ENCODE data around the gene KIF3C. TPM values are rescaled to one million over a fixed set of nuclear protein-coding genes. Genes with fewer than 3 reads are reported as not detected.

Gene KIF3C
- total RNA-seq, 1 experiment from 2014 or later = 41.4 TPM

DNA sequence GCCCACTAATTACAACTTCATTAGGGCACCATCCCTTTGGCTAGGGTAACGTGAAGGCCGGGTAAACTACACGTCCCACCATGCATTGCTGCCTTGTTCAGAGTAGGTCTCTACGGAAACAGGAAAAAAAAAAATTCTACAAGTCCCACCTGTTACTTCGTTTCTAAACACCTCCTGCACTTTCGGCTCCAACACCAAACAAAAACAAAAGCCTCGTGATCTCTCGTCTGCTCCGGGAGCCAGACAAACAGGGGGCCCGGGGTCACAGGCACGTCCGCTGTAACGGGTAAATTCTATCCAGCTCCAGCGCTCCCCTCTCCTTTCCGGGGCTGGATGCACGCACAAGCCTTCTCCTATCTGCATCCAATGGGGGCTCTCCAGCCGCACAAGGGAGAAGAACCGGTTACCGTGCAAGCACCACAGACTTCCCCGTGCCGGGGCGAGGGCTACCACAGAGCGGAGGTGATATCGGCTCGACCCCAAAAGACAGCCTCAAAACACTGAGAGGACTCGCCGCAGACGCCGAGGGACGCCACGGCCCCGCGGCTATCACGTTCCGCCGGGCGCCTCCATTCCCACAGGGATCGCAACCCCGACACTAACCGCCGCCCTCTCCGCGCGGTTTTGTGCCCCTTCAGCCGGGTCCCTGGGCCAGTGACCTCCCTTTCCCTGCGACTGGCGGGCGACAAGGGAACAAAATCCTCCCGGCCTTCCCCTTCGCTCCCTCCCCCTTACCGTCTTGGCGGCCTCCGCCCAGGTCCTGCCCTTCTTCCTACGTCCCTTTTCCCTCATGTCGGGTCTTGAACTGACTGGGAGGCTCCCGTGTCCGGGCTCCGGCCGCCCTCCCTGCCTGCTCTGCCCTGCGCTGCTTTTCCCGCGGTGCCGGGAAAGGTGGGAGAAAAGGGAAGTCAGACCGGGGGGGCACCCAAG, 104.6 kb downstream of the KIF3C start:
- H3K18ac ChIP-seq (ENCODE audit: insufficient read length, low read depth, low read length) = peak overlapping the region; percentile 56
- Mint-ChIP-seq H3K4me3 (peak overlapping the region; percentile 95 to 98), H3K9me3 (no peaks in the 10 kb centered on the region), H3K36me3 (ENCODE audit: insufficient read depth in 1 of 3, low read depth in 3 of 3) (peaks cover 0 to 7% (median 0%) of the 10 kb centered on the region in 3 experiments; a peak in 4 of 7 replicates), H3K27ac (peak overlapping the region; percentile 96 to 99 (median 98)), H3K27me3 (ENCODE audit: low read depth) (peaks cover 21% of the 10 kb centered on the region), H3K4me1 (peaks cover 13 to 20% of the 10 kb centered on the region in 2 experiments)
- H2BK5ac ChIP-seq (ENCODE audit: insufficient read length, low read length) = no peak overlapping the region
- no peak overlapping the region for H2AK5ac ChIP-seq (ENCODE audit: insufficient read length, low read length)
- H2BK15ac ChIP-seq (ENCODE audit: low read depth, low read length) = peak overlapping the region; percentile 0; the same call in 1 of the 2 replicates
- H2BK120ac ChIP-seq (ENCODE audit: low read depth, low read length, poor library complexity, severe bottlenecking) = no peak overlapping the region
- no peaks in the 10 kb centered on the region for H3K4me1 ChIP-seq (ENCODE audit: insufficient read depth, low read length)
- peak overlapping the region; percentile 83 for H3K9ac ChIP-seq (ENCODE audit: extremely low read depth, insufficient read length, low read length)
- DNase-seq = peak; percentile 49
- no peak overlapping the region for H4K91ac ChIP-seq (ENCODE audit: insufficient read length, low read depth, low read length)
- no peaks in the 10 kb centered on the region for H4K20me1 ChIP-seq (ENCODE audit: control insufficient read depth, insufficient read depth, insufficient read length)
- H3T11ph ChIP-seq (ENCODE audit: low read length) = no peak overlapping the region
- H2AFZ ChIP-seq (ENCODE audit: low read length) = no peak overlapping the region
- H3K23ac ChIP-seq (ENCODE audit: insufficient read length, low read depth, low read length) = no peak overlapping the region
- no peaks in the 10 kb centered on the region for H3K23me2 ChIP-seq (ENCODE audit: insufficient read length, low read depth, low read length, poor library complexity, severe bottlenecking)
- no peak overlapping the region for H3K27ac ChIP-seq (ENCODE audit: insufficient read length, low read depth, low read length)
- TF ChIP-seq, protein P1, sequence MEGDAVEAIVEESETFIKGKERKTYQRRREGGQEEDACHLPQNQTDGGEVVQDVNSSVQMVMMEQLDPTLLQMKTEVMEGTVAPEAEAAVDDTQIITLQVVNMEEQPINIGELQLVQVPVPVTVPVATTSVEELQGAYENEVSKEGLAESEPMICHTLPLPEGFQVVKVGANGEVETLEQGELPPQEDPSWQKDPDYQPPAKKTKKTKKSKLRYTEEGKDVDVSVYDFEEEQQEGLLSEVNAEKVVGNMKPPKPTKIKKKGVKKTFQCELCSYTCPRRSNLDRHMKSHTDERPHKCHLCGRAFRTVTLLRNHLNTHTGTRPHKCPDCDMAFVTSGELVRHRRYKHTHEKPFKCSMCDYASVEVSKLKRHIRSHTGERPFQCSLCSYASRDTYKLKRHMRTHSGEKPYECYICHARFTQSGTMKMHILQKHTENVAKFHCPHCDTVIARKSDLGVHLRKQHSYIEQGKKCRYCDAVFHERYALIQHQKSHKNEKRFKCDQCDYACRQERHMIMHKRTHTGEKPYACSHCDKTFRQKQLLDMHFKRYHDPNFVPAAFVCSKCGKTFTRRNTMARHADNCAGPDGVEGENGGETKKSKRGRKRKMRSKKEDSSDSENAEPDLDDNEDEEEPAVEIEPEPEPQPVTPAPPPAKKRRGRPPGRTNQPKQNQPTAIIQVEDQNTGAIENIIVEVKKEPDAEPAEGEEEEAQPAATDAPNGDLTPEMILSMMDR (conservative IDR thresholded peaks at IDR 0.05) = no peak
- H3K56ac ChIP-seq (ENCODE audit: insufficient read length, low read depth, low read length) = no peak overlapping the region
- peak overlapping the region; percentile 59 for H3K4me2 ChIP-seq (ENCODE audit: insufficient read depth, insufficient read length, low read length)
- no peak overlapping the region for H2BK12ac ChIP-seq (ENCODE audit: insufficient read length, low read depth, low read length)
- H3K4ac ChIP-seq (ENCODE audit: low read depth, low read length) = no peak overlapping the region
- no peak overlapping the region for H2BK20ac ChIP-seq (ENCODE audit: low read depth, low read length, poor library complexity, severe bottlenecking)
- no peaks in the 10 kb centered on the region for H3K9me3 ChIP-seq (ENCODE audit: control insufficient read depth, low read depth, low read length)
- H4K5ac ChIP-seq (ENCODE audit: insufficient read length, low read depth, low read length) = no peak overlapping the region
- no CpG with 5 or more reads among the region's 64 CpGs for WGBS (ENCODE audit: extremely low coverage, insufficient read length, low lambda C conversion rate)
- peaks cover 4% of the 10 kb centered on the region for H3K79me1 ChIP-seq (ENCODE audit: insufficient read depth, low read depth, low read length, poor library complexity, severe bottlenecking)
- H4K8ac ChIP-seq (replicated peaks; ENCODE audit: insufficient read length, low read depth, low read length) = no peak overlapping the region
- H3K79me2 ChIP-seq (ENCODE audit: insufficient read depth, low read length) = peaks cover 11% of the 10 kb centered on the region; the same call in 1 of the 2 replicates
- no peaks in the 10 kb centered on the region for H3K27me3 ChIP-seq (ENCODE audit: insufficient read depth, low read length)
- peak overlapping the region; percentile 81; the same call in 1 of the 2 replicates for H3K14ac ChIP-seq (ENCODE audit: insufficient read depth, low read length)

Other genes starting within 250 kb of the KIF3C start
- 32.7 and 35.4 TPM in 2 replicates for gene ASXL2, start 104.0 kb downstream of the KIF3C start, total RNA-seq (2021)
- 124 and 130 TPM in 2 replicates for gene RAB10, start 51.6 kb upstream of the KIF3C start, total RNA-seq (2021)
- 14.2 and 14.4 TPM in 2 replicates for gene GAREM2, start 190.6 kb upstream of the KIF3C start, total RNA-seq (2021)